ENCODE measurements around the gene SSTR4.

Gene SSTR4

GRCh38 chr20:23059846-23060245, 24.7 kb downstream of the SSTR4 start:
- TF ChIP-seq TAF1 (IDR thresholded peaks at IDR 0.05; ENCODE audit: borderline replicate concordance, low read depth, low read length) (no peak), POLR2AphosphoS5 (IDR thresholded peaks at IDR 0.05; ENCODE audit: low read depth, low read length) (no peak), POLR2A (IDR thresholded peaks at IDR 0.05; ENCODE audit: low read depth, low read length) (no peak)
- FAIRE-seq (no peak), DNase-seq (ENCODE audit: insufficient read length) (no peak)

DNA sequence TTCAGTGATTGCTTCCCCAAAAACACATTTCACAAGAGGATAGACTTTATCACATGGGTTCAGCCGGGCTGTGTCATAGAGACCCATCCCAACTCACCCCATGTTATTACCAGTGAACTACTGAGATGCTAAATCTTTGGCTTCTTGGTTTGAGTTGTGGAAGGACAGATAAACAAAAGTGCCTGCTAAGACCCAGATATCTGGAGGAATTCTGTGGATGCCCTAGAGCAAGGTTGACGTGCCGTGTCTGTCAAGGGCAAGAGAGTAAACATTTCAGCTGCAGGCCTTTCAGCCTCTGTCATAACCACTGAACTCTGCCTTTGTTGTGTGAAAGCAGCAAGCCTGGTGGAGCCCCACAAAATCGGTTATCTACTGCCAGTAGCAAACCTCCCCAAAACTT, 25.5 kb downstream of the SSTR4 start:
- no peak for DNase-seq (ENCODE audit: insufficient read length)
- TF ChIP-seq POLR2AphosphoS5 (IDR thresholded peaks at IDR 0.05; ENCODE audit: low read depth, low read length) (no peak), TAF1 (IDR thresholded peaks at IDR 0.05; ENCODE audit: borderline replicate concordance, low read depth, low read length) (no peak), POLR2A (IDR thresholded peaks at IDR 0.05; ENCODE audit: low read depth, low read length) (no peak)
- no peak for FAIRE-seq

GRCh38 chr20:23061262-23061661, 26.1 kb downstream of the SSTR4 start:
- FAIRE-seq (no peak), DNase-seq (ENCODE audit: insufficient read length) (no peak)
- no peak for TF ChIP-seq POLR2AphosphoS5 (IDR thresholded peaks at IDR 0.05; ENCODE audit: low read depth, low read length)
- TF ChIP-seq POLR2A (IDR thresholded peaks at IDR 0.05; ENCODE audit: low read depth, low read length), result no peak
- TF ChIP-seq TAF1 (IDR thresholded peaks at IDR 0.05; ENCODE audit: borderline replicate concordance, low read depth, low read length), result no peak

DNA sequence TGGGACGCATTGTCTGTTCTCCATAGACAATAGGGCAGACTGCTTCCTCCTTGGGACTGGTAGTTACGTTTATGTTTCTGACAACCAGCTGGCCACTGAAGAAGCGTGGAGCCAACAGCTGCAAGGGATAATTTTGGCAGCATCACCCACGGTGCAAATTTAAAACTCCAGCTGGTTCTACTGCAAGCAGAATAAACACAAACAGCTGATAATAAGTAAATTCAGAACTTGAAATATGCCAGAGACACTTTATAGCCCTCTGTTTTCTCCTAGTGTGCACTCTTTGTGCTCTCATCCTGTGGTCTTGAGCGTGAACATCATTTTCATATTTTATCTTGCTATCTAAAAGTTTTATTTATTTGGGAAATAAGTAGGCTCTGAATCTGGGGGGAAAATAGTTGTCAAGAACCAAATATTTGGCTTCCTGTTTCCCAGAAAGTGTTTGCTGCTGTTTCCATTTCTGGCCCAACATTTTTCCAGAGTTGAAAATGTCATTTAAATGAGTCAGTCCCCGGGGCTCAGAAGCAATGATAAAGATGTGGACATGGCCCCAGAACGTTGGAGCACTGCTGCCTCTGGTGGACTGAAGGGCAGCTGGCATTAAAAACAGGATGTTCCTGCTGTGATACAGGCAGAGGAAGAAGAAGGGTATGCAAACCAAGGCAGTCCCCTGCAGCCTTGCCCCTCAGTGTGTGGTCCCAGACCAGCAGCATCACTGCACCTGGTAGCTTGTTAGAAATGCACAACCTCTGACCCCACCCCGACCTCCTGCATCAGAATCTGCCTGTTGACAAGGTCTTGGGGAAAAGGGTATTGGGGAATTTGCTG, 26.8 kb downstream of the SSTR4 start:
- TF ChIP-seq POLR2AphosphoS5 (IDR thresholded peaks at IDR 0.05; ENCODE audit: low read depth, low read length), result no peak
- TF ChIP-seq TAF1 (IDR thresholded peaks at IDR 0.05; ENCODE audit: borderline replicate concordance, low read depth, low read length), result no peak
- no peak for TF ChIP-seq POLR2A (IDR thresholded peaks at IDR 0.05; ENCODE audit: low read depth, low read length)
- DNase-seq (ENCODE audit: insufficient read length), result no peak
- no peak for FAIRE-seq

- TF ChIP-seq TAF1 (IDR thresholded peaks at IDR 0.05; ENCODE audit: borderline replicate concordance, low read depth, low read length) (no peak), POLR2AphosphoS5 (IDR thresholded peaks at IDR 0.05; ENCODE audit: low read depth, low read length) (no peak), POLR2A (IDR thresholded peaks at IDR 0.05; ENCODE audit: low read depth, low read length) (no peak)
- FAIRE-seq, result no peak
- no peak for DNase-seq (ENCODE audit: insufficient read length)
Observed at GRCh38 chr20:23062632-23063031, 27.5 kb downstream of the SSTR4 start.

DNA sequence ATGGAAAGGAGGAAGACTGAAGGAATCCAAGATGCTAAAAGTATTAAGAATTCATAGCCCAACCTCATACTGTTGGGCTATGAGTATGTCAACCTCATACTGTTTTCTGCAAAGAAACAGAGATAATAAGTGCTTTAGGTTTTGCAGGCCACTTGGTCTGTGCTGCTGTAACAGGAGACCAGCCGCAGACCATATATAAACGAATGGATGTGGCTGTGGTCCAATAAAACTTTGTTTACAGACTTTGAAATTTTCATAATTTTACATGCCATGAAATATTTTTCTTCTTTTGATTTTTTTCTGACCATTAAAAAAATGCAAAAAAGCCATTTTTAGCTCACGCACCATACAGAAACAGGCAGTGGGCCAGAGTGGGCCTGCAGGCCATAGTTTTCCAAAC, 28.1 kb downstream of the SSTR4 start:
- no peak for TF ChIP-seq TAF1 (IDR thresholded peaks at IDR 0.05; ENCODE audit: borderline replicate concordance, low read depth, low read length)
- no peak for TF ChIP-seq POLR2AphosphoS5 (IDR thresholded peaks at IDR 0.05; ENCODE audit: low read depth, low read length)
- no peak for TF ChIP-seq POLR2A (IDR thresholded peaks at IDR 0.05; ENCODE audit: low read depth, low read length)
- DNase-seq (ENCODE audit: insufficient read length) (no peak), FAIRE-seq (no peak)

DNA sequence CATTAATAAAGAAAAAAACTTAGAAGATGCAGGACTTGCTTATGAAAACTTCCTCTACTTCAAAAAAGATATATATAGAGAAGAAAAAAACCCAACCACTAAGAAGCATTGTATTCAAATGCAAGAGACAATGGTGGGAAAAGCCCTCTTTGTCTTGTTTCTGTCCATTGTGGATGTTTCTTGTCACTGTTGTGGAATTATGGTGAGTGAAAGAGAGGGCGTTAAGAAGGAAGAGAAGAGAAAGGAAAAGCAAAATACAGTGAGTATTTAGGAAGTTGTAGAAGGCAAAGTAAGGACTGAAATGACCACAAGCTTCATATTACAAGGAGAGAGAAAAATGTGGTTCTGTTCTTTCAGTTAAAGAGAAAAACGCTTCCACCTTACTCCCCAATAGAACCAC, 28.5 kb downstream of the SSTR4 start:
- DNase-seq (ENCODE audit: insufficient read length) (no peak), FAIRE-seq (no peak)
- TF ChIP-seq POLR2A (IDR thresholded peaks at IDR 0.05; ENCODE audit: low read depth, low read length) (no peak), POLR2AphosphoS5 (IDR thresholded peaks at IDR 0.05; ENCODE audit: low read depth, low read length) (no peak), TAF1 (IDR thresholded peaks at IDR 0.05; ENCODE audit: borderline replicate concordance, low read depth, low read length) (no peak)

GRCh38 chr20:23065266-23066201, 30.4 kb downstream of the SSTR4 start:
- DNase-seq (ENCODE audit: insufficient read length), result no peak
- TF ChIP-seq POLR2A (IDR thresholded peaks at IDR 0.05; ENCODE audit: low read depth, low read length) (no peak), TAF1 (IDR thresholded peaks at IDR 0.05; ENCODE audit: borderline replicate concordance, low read depth, low read length) (no peak), POLR2AphosphoS5 (IDR thresholded peaks at IDR 0.05; ENCODE audit: low read depth, low read length) (no peak)
- no peak for FAIRE-seq

GRCh38 chr20:23066772-23067171, 31.7 kb downstream of the SSTR4 start:
- TF ChIP-seq POLR2A (IDR thresholded peaks at IDR 0.05; ENCODE audit: low read depth, low read length) (no peak), TAF1 (IDR thresholded peaks at IDR 0.05; ENCODE audit: borderline replicate concordance, low read depth, low read length) (no peak), POLR2AphosphoS5 (IDR thresholded peaks at IDR 0.05; ENCODE audit: low read depth, low read length) (no peak)
- FAIRE-seq (no peak), DNase-seq (ENCODE audit: insufficient read length) (no peak)

- FAIRE-seq (no peak), DNase-seq (ENCODE audit: insufficient read length) (no peak)
- TF ChIP-seq POLR2AphosphoS5 (IDR thresholded peaks at IDR 0.05; ENCODE audit: low read depth, low read length), result no peak
- TF ChIP-seq TAF1 (IDR thresholded peaks at IDR 0.05; ENCODE audit: borderline replicate concordance, low read depth, low read length), result no peak
- TF ChIP-seq POLR2A (IDR thresholded peaks at IDR 0.05; ENCODE audit: low read depth, low read length), result no peak
Observed at GRCh38 chr20:23068283-23068682, 33.2 kb downstream of the SSTR4 start.

DNA sequence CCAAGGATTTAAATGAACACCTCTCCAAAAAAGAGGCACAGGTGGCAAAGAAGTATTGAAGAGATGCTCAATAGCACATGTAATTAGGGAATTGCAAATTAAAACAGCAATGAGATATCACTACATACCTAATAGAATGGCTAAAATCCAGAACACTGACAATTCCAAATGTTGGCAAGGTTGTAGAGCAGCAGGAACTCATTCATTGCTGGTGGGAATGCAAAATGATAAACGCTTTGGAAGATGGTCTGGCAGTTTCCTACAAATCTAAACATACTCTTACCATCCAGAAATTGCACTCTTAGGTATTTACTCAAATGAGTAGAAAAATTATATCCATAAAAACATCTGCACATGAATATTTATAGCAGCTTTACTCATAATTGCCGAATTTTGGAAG, 34.0 kb downstream of the SSTR4 start:
- DNase-seq (ENCODE audit: insufficient read length), result no peak
- no peak for TF ChIP-seq TAF1 (IDR thresholded peaks at IDR 0.05; ENCODE audit: borderline replicate concordance, low read depth, low read length)
- TF ChIP-seq POLR2AphosphoS5 (IDR thresholded peaks at IDR 0.05; ENCODE audit: low read depth, low read length), result no peak
- TF ChIP-seq POLR2A (IDR thresholded peaks at IDR 0.05; ENCODE audit: low read depth, low read length), result no peak
- no peak for FAIRE-seq
